ENCODE results near the gene EML6.

DNA sequence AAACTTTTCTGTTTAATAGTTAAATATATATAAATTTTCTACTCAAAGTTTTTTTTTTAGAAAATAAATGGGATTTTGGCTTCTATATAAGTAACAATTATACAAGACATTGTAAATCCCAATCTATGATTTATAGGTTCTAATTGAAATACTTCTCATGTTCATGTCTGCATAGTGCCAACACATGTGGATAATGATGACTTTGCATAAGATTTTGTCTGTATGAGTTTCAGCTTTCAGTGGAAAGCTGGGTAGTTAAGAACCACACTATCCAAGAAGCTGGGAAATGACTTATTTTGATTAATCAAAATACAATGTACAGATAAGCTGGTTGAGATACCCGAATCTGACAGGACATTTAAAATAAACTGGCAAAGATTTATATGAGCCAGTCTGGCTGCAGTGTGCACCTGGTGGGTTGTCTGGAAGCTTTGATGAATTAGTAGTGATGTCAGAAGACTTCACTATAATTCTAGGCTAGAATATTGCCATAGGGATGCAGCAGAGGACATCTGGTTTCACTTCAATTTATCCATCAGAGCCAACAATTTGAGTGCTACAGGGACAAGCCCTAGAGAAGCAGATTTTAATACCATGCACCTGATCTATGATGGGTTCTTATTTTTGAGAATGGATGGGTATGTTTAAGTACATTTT is 45.4 kb downstream of the EML6 start:
- no peak for TF ChIP-seq POLR2A (IDR thresholded peaks at IDR 0.05)
- TF ChIP-seq, protein P1, sequence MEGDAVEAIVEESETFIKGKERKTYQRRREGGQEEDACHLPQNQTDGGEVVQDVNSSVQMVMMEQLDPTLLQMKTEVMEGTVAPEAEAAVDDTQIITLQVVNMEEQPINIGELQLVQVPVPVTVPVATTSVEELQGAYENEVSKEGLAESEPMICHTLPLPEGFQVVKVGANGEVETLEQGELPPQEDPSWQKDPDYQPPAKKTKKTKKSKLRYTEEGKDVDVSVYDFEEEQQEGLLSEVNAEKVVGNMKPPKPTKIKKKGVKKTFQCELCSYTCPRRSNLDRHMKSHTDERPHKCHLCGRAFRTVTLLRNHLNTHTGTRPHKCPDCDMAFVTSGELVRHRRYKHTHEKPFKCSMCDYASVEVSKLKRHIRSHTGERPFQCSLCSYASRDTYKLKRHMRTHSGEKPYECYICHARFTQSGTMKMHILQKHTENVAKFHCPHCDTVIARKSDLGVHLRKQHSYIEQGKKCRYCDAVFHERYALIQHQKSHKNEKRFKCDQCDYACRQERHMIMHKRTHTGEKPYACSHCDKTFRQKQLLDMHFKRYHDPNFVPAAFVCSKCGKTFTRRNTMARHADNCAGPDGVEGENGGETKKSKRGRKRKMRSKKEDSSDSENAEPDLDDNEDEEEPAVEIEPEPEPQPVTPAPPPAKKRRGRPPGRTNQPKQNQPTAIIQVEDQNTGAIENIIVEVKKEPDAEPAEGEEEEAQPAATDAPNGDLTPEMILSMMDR (IDR thresholded peaks at IDR 0.05 in 4 of 5, conservative IDR thresholded peaks at IDR 0.05 in 1 of 5), result no peak

All from gastrocnemius medialis (tissue), 4 donors.